Activated CD8-positive, alpha-beta memory T cell treated with anti-CD3 and anti-CD28 coated beads, Interleukin-2, amount 50 U/mL, for 48 hours (primary cell): Measurements from ENCODE around the gene ZNF286A.
"Not testable (repeated sequence)": the region's sequence is repeated elsewhere in the genome, so short reads cannot be mapped to it uniquely, and the experiment has no call there.

Experiments
- DNase-seq: peaks from one replicate; pipeline ENCODE4 v3.0.0-alpha.2; 2020

ZNF286A gene

DNA sequence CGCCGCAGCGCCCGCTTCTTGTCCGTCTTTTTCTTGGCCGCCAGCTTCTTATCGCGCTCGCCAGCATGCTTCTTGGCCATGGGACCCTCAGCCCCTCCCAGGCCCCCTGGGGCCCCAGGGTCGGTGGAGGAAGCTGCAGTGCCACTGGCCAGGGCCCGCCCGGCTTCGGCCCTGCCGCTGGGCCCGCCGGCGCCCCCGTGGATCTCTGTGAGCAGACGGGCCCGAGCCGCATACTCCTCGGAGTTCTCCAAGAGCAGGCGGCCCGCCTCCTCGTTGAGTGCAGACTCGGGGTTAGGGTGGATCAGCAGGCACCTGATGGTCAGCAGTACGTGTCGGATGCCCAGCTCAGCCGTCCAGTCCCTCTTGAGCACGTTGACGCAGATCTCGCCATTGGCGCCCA, 4.7 kb downstream of the ZNF286A start:
- DNase-seq, result not testable (repeated sequence)

GRCh38 chr17:15704813-15705212, 5.3 kb downstream of the ZNF286A start:
- not testable (repeated sequence) for DNase-seq

DNA sequence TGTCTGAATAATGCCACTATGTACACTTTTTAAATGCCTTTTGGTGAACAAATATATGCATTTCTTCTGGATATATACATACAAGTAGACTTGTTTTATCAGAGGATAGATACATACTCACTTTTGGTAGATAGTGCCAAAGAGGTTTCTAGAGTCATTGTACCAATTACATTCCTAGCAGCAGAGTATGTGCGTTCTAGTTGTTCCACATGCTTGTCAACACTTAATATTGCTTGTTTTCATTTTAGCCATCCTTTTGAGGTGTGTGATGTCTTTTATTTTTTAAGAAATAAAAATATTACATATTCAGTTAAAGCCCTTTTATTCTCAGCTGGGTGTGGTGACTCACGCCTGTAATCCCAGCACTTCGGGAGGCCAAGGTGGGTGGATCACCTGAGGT, 9.3 kb downstream of the ZNF286A start:
- DNase-seq, result not testable (repeated sequence)

GRCh38 chr17:15716601-15717563, 17.3 kb downstream of the ZNF286A start:
- DNase-seq, result not testable (repeated sequence)

DNA sequence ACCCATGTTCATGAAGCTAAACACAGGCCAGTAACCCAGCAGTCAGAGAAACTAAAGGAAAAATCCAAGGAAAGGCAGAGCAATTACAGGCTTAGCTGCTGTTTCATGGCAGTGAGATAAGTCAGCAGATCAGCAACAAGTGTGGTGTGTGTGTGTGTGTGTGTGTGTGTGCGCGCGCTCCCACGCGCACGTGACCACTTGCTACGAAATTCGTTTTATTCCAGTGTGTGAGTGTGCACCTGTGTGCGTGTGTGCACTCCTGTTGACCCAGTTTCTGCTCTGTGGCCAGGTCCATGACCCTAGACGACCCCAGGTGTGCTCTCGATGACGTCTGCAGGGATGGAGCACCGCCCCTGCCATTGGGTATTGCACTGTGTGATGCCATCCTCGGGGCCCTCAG, 31.0 kb downstream of the ZNF286A start:
- DNase-seq, result not testable (repeated sequence)

- not testable (repeated sequence) for DNase-seq
These were observed 32.3 kb downstream of the ZNF286A start, which contains the start of gene TBC1D26 for GRCh38 chr17:15731900-15732299. TSS of gene TBC1D26 (plus strand) at chr17:15732283. CDS start at chr17:15735349, 3,066 bp downstream.

GRCh38 chr17:15733174-15733789, 33.7 kb downstream of the ZNF286A start:
- not testable (repeated sequence) for DNase-seq

DNA sequence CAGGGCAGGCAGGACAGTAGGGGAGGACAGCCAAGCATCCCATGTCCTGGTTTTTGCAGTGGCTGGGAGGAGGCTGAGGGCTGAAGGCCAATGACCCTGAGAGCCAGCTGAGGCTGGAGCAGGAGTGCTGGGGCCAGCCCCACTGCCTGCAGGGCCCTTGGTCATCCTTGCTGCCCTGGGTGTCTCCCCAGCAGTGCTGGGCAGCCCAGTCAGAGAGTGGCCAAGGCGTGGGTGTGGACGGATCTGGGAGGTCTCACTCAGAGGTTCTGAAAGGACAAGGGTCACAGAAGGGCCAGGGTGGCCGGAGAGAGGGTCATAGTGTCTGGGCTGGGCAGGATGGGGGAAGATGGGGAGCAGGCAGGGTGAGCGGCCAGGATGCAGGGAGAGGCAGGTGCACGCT, 37.0 kb downstream of the ZNF286A start:
- not testable (repeated sequence) for DNase-seq

GRCh38 chr17:15738066-15738465, 38.5 kb downstream of the ZNF286A start:
- DNase-seq, result no peak

DNA sequence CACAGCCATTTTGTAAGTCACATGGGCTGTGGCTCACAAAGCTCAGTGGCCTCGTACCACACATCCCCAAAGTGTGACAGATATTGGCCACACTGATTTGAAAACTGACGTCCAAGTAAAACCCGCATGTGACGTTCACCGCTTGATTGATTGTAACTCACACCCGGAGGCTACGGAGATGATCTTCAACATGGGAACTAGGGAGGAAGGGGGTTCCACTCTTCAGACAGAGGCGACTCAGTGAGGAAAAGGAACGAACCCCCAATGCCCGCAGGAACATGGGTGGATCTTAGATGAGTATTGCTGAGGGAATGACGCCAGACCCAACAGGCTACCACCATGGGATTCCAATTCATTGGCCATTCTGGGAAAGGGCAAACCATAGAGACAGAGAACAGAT, 39.7 kb downstream of the ZNF286A start:
- not testable (repeated sequence) for DNase-seq

- not testable (repeated sequence) for DNase-seq
These were observed 40.5 kb downstream of the ZNF286A start for GRCh38 chr17:15740041-15740440.

DNA sequence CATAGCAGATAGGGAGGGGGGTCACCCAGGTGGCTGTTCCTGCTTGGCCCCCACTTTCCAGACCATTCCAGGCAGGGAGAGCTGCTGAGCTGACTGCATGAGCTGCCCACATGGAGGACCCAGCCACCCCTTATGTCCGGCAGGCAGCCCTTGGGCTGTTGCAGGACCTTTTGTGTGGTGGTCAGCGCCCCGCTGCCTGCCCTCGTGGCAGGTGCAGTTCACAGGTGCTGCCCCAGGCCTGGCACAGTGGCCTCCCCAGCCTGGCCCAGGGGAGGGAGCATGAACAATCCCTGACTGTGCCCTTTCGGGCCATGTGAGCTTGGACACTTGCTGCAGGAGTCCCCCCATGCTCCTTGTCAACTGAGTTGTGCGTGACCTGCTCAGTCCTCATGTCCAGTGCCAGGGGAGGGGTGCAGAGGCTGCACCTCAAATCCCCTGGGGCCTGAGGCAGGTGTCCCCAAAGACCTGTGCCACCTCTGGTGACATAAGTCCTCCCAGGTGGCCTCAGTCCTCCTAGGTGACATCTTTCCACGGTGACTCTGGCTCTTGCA, 41.1 kb downstream of the ZNF286A start:
- DNase-seq, result no peak

GRCh38 chr17:15741624-15742023, 42.1 kb downstream of the ZNF286A start:
- DNase-seq, result no peak

DNA sequence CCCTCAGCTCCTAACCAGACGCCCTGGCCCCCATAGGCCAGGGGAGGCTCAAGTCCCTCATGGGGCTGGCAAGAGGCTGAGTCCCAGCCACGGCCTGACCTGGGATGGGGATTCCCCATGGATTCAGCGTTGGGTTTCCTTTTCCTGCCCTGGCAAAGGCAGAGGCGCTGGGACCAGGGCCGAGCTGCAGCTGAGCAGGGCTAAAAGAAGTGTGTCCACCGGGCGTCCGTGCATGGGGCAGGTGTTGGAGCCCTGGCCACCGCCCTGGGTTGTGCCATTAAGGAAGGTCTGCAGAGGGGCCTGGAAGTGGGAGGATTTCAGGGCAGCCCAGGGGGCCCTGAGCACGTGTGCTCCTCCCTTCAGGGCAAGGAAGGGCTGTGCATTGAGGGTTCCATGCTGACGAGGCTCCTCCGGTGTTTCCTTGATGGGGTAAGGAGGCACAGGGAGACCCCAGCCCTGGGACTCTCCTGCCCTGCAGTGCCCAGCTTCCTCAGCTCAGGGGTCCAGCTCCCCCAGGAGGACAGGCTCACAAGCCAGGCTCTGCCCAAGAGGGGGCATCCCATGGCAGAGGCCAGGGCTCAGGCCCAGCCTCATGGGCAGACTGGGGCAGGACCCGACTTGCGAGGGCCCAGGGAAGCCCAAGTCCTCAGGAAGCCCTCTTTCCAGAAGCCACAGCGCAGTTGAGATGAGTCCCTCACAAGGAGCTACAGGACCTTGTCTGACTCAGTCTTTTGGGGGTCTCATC, 42.7 kb downstream of the ZNF286A start:
- no peak for DNase-seq

GRCh38 chr17:15742921-15743320, 43.4 kb downstream of the ZNF286A start:
- DNase-seq, result no peak

- no peak for DNase-seq
These were observed 44.6 kb downstream of the ZNF286A start for GRCh38 chr17:15744074-15744676.

- DNase-seq, result no peak
These were observed 45.3 kb downstream of the ZNF286A start for GRCh38 chr17:15744885-15745284.

DNA sequence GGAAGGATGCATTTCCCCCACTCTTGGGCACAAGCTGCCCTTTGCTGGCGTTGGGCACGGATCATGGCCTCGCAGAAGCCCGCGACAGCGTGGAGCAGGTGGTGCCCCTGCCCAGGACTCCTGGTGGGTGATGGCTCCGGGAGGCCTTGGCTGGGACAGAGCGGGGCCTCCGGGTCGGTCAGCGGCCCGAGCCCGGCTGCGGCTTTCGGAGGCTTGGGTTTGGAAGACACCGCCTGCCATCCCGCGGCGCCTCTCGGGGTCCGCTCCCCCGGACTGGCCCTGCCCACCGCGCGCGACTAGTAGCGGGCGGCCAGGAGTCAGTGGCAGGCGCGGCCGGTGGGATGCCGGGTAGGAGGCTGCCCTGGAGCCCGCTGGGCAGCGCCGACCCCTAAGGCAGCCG, 49.9 kb downstream of the ZNF286A start:
- DNase-seq, result not testable (repeated sequence)

DNA sequence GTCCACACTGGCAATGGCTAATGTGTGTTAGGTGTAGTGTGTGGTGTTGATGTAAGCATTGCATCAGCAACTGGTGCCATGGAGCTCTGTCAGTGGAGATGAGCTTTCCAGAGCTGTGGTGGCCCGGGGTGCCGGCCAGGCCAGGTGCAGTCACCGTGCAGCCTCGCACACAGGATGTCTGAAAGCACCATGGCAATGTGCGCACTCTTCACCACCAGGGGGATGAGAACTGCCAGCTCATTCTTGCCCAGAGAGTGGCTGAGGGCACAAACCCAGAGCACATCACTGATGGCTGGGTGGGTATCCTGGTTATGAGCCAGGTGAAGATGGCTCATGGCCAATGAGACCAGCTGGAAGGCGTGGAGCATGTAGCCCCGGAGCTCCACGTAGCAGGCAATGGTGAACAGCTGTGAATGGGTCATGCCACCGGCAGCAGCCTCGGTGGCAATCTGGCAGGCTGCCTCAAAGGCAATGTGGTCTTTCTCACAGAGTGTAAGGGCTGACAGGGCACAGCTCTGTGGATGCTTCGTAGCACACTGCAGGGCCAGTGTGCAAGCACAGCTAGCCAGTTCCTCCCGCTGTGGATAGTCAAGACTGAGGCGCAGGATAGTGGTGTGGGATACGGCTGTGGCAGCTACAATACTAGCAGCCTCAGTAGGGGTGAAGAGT, 69.4 kb downstream of the ZNF286A start:
- DNase-seq, result not testable (repeated sequence)
